ENCODE results near the gene AK9. TPM values are rescaled to one million over a fixed set of nuclear protein-coding genes. Genes with fewer than 3 reads are reported as not detected.

Gene AK9
- total and polyA plus RNA-seq, 9 donors: 4.8 to 10.5 (median 6.5) TPM

- WGBS (ENCODE audit: insufficient coverage): no CpG with 5 or more reads among the region's 3 CpGs
- Histone ChIP-seq H3K27ac (ENCODE audit: low read length) (no peak overlapping the region), H3K36me3 (ENCODE audit: control insufficient read depth, insufficient read depth, low read length) (no peaks in the 10 kb centered on the region), H3K27me3 (ENCODE audit: control insufficient read depth, insufficient read depth, low read length) (no peaks in the 10 kb centered on the region), H3K4me3 (ENCODE audit: low read length) (no peak overlapping the region), H3K4me1 (ENCODE audit: control insufficient read depth, insufficient read depth, low read length) (no peaks in the 10 kb centered on the region), H3K9me3 (replicated peaks; ENCODE audit: control insufficient read depth, low read depth, low read length) (no peaks in the 10 kb centered on the region)
- no peak for DNase-seq
Measured at GRCh38 chr6:109516929-109517328, 174.1 kb downstream of the AK9 start.

GRCh38 chr6:109515781-109516409 is 175.1 kb downstream of the AK9 start:
- H3K27ac ChIP-seq (ENCODE audit: low read length): no peak overlapping the region
- H3K9me3 ChIP-seq (replicated peaks; ENCODE audit: control insufficient read depth, low read depth, low read length): no peaks in the 10 kb centered on the region
- H3K4me1 ChIP-seq (ENCODE audit: control insufficient read depth, insufficient read depth, low read length): no peaks in the 10 kb centered on the region
- H3K27me3 ChIP-seq (ENCODE audit: control insufficient read depth, insufficient read depth, low read length): no peaks in the 10 kb centered on the region
- WGBS (ENCODE audit: insufficient coverage): 67% methylated on average over 2 of the region's 6 CpGs
- DNase-seq: no peak
- no peaks in the 10 kb centered on the region for H3K36me3 ChIP-seq (ENCODE audit: control insufficient read depth, insufficient read depth, low read length)
- no peak overlapping the region for H3K4me3 ChIP-seq (ENCODE audit: low read length)

- Histone ChIP-seq H3K27me3 (ENCODE audit: control insufficient read depth, insufficient read depth, low read length) (no peaks in the 10 kb centered on the region), H3K9me3 (replicated peaks; ENCODE audit: control insufficient read depth, low read depth, low read length) (no peaks in the 10 kb centered on the region), H3K4me3 (ENCODE audit: low read length) (no peak overlapping the region), H3K36me3 (ENCODE audit: control insufficient read depth, insufficient read depth, low read length) (no peaks in the 10 kb centered on the region), H3K27ac (ENCODE audit: low read length) (no peak overlapping the region), H3K4me1 (ENCODE audit: control insufficient read depth, insufficient read depth, low read length) (no peaks in the 10 kb centered on the region)
- 86% methylated on average over 1 of the region's 3 CpGs for WGBS (ENCODE audit: insufficient coverage)
- DNase-seq: no peak
Measured at GRCh38 chr6:109514946-109515345, 176.1 kb downstream of the AK9 start.

- H3K27me3 ChIP-seq (ENCODE audit: control insufficient read depth, insufficient read depth, low read length): no peaks in the 10 kb centered on the region
- no peak for DNase-seq
- H3K4me1 ChIP-seq (ENCODE audit: control insufficient read depth, insufficient read depth, low read length): no peaks in the 10 kb centered on the region
- WGBS (ENCODE audit: insufficient coverage): 62% methylated on average over 2 of the region's 2 CpGs
- no peak overlapping the region for H3K27ac ChIP-seq (ENCODE audit: low read length)
- no peak overlapping the region for H3K4me3 ChIP-seq (ENCODE audit: low read length)
- H3K36me3 ChIP-seq (ENCODE audit: control insufficient read depth, insufficient read depth, low read length): no peaks in the 10 kb centered on the region
- no peaks in the 10 kb centered on the region for H3K9me3 ChIP-seq (replicated peaks; ENCODE audit: control insufficient read depth, low read depth, low read length)
Measured at GRCh38 chr6:109513571-109514071, 177.4 kb downstream of the AK9 start.

- 80% methylated on average over 2 of the region's 2 CpGs for WGBS (ENCODE audit: insufficient coverage)
- Histone ChIP-seq H3K27me3 (ENCODE audit: control insufficient read depth, insufficient read depth, low read length) (no peaks in the 10 kb centered on the region), H3K4me3 (ENCODE audit: low read length) (no peak overlapping the region), H3K9me3 (replicated peaks; ENCODE audit: control insufficient read depth, low read depth, low read length) (no peaks in the 10 kb centered on the region), H3K4me1 (ENCODE audit: control insufficient read depth, insufficient read depth, low read length) (no peaks in the 10 kb centered on the region), H3K36me3 (ENCODE audit: control insufficient read depth, insufficient read depth, low read length) (no peaks in the 10 kb centered on the region), H3K27ac (ENCODE audit: low read length) (no peak overlapping the region)
- peak; percentile 40 for DNase-seq
Measured at GRCh38 chr6:109512271-109512817, 178.7 kb downstream of the AK9 start.

GRCh38 chr6:109511832-109512231 is 179.2 kb downstream of the AK9 start:
- 92% methylated on average over 1 of the region's 2 CpGs for WGBS (ENCODE audit: insufficient coverage)
- Histone ChIP-seq H3K27ac (ENCODE audit: low read length) (no peak overlapping the region), H3K4me1 (ENCODE audit: control insufficient read depth, insufficient read depth, low read length) (no peaks in the 10 kb centered on the region)

GRCh38 chr6:109510358-109510757 is 180.6 kb downstream of the AK9 start:
- Histone ChIP-seq H3K36me3 (ENCODE audit: control insufficient read depth, insufficient read depth, low read length) (no peaks in the 10 kb centered on the region), H3K4me1 (ENCODE audit: control insufficient read depth, insufficient read depth, low read length) (no peaks in the 10 kb centered on the region), H3K4me3 (ENCODE audit: low read length) (no peak overlapping the region), H3K9me3 (replicated peaks; ENCODE audit: control insufficient read depth, low read depth, low read length) (no peaks in the 10 kb centered on the region), H3K27ac (ENCODE audit: low read length) (no peak overlapping the region), H3K27me3 (ENCODE audit: control insufficient read depth, insufficient read depth, low read length) (no peaks in the 10 kb centered on the region)
- no peak for DNase-seq
- 57% methylated on average over 1 of the region's 1 CpG for WGBS (ENCODE audit: insufficient coverage)

More at GRCh38 chr6:109511832-109512231, 179.2 kb downstream of the AK9 start:
- Histone ChIP-seq H3K27me3 (ENCODE audit: control insufficient read depth, insufficient read depth, low read length) (no peaks in the 10 kb centered on the region), H3K36me3 (ENCODE audit: control insufficient read depth, insufficient read depth, low read length) (no peaks in the 10 kb centered on the region), H3K4me3 (ENCODE audit: low read length) (no peak overlapping the region), H3K9me3 (replicated peaks; ENCODE audit: control insufficient read depth, low read depth, low read length) (no peaks in the 10 kb centered on the region)
- no peak for DNase-seq

- H3K27ac ChIP-seq (ENCODE audit: low read length): no peak overlapping the region
- no peaks in the 10 kb centered on the region for H3K27me3 ChIP-seq (ENCODE audit: control insufficient read depth, insufficient read depth, low read length)
- no peaks in the 10 kb centered on the region for H3K9me3 ChIP-seq (replicated peaks; ENCODE audit: control insufficient read depth, low read depth, low read length)
- 34% methylated on average over 2 of the region's 4 CpGs for WGBS (ENCODE audit: insufficient coverage)
- no peak for DNase-seq
- H3K4me1 ChIP-seq (ENCODE audit: control insufficient read depth, insufficient read depth, low read length): peaks cover 3% of the 10 kb centered on the region
- no peak overlapping the region for H3K4me3 ChIP-seq (ENCODE audit: low read length)
- no peaks in the 10 kb centered on the region for H3K36me3 ChIP-seq (ENCODE audit: control insufficient read depth, insufficient read depth, low read length)
Measured at GRCh38 chr6:109508166-109508860, 182.7 kb downstream of the AK9 start.

- no peak overlapping the region for H3K4me3 ChIP-seq (ENCODE audit: low read length)
- 81% methylated on average over 3 of the region's 4 CpGs for WGBS (ENCODE audit: insufficient coverage)
- no peak for DNase-seq
- no peaks in the 10 kb centered on the region for H3K27me3 ChIP-seq (ENCODE audit: control insufficient read depth, insufficient read depth, low read length)
- no peaks in the 10 kb centered on the region for H3K9me3 ChIP-seq (replicated peaks; ENCODE audit: control insufficient read depth, low read depth, low read length)
- no peaks in the 10 kb centered on the region for H3K36me3 ChIP-seq (ENCODE audit: control insufficient read depth, insufficient read depth, low read length)
- no peak overlapping the region for H3K27ac ChIP-seq (ENCODE audit: low read length)
- peaks cover 3% of the 10 kb centered on the region for H3K4me1 ChIP-seq (ENCODE audit: control insufficient read depth, insufficient read depth, low read length)
Measured at GRCh38 chr6:109507490-109508072, 183.4 kb downstream of the AK9 start.

GRCh38 chr6:109506841-109507240 is 184.2 kb downstream of the AK9 start:
- DNase-seq: no peak
- H3K9me3 ChIP-seq (replicated peaks; ENCODE audit: control insufficient read depth, low read depth, low read length): no peaks in the 10 kb centered on the region
- no peaks in the 10 kb centered on the region for H3K36me3 ChIP-seq (ENCODE audit: control insufficient read depth, insufficient read depth, low read length)
- H3K27ac ChIP-seq (ENCODE audit: low read length): no peak overlapping the region
- WGBS (ENCODE audit: insufficient coverage): 71% methylated on average over 1 of the region's 2 CpGs
- no peaks in the 10 kb centered on the region for H3K27me3 ChIP-seq (ENCODE audit: control insufficient read depth, insufficient read depth, low read length)
- no peak overlapping the region for H3K4me3 ChIP-seq (ENCODE audit: low read length)
- peaks cover 3% of the 10 kb centered on the region for H3K4me1 ChIP-seq (ENCODE audit: control insufficient read depth, insufficient read depth, low read length)
